SU-DHL-6 (cell line): ENCODE results near the gene TBC1D4.

ENCODE experiments used
- CTCF ChIP-seq: fragments of 200-600 bp; sonication (generic); IDR thresholded peaks from one replicate; pipeline ENCODE4 v1.5.1; 2017; ENCODE audit warnings: antibody characterized with exemption, mild to moderate bottlenecking, low read length, moderate library complexity; ENCODE audit not compliant: insufficient read depth, poor library complexity, severe bottlenecking
- EZH2phosphoT487 ChIP-seq: fragments of 200-600 bp; sonication (generic), shearing (Covaris generic); conservative IDR thresholded peaks from 2 replicates; pipeline ENCODE4 v1.6.1; 2018; ENCODE audit warnings: mild to moderate bottlenecking, antibody characterized with exemption, low read length, moderate library complexity, mixed read lengths

- no peak for TF ChIP-seq CTCF
- no peak for TF ChIP-seq EZH2phosphoT487
Observed at GRCh38 chr13:75263741-75264407, 218.1 kb downstream of the TBC1D4 start.
